HCT116 (cell line): ENCODE measurements around the gene CYP17A1. TPM values are rescaled to one million over a fixed set of nuclear protein-coding genes. Genes with fewer than 3 reads are reported as not detected.

Source experiments
- ATAC-seq: fragments of 200-7000 bp; cut with Tn5 transposase; 2 replicates; pipeline ENCODE4 v1.9.1; 2020; ENCODE audit warnings: mild to moderate bottlenecking, moderate library complexity
- BruUV-seq: library from RNA; stranded (reverse); fragments of 400-500 nt; replicated peaks from 2 replicates; lab custom pipeline; 2021; lab: Mats Ljungman, UMichigan
- CTCF ChIA-PET: fragments of 300-600 bp; sonication (Branson Sonifier 250); formaldehyde crosslinking; loops from one replicate; lab custom pipeline; 2021; ENCODE audit warnings: antibody characterized with exemption; lab: Charles Lee
- POLR2A ChIA-PET: fragments of 300-600, 350-600 bp; sonication (Branson Sonifier 250); formaldehyde crosslinking; loops from one replicate; lab custom pipeline; 2021; ENCODE audit warnings: antibody characterized with exemption; lab: Charles Lee
- RAD21 ChIA-PET, 2 experiments: fragments of 300-600 bp; sonication (Branson Sonifier 250); formaldehyde crosslinking; loops; one replicate each; lab custom pipeline; 2023; ENCODE audit warnings: low total read pairs in 2 of 2; ENCODE audit not compliant: uncharacterized antibody in 2 of 2, unreplicated experiment in 2 of 2, low non-redundant PET in 1 of 2; lab: Charles Lee
- DNase-seq: peaks from one replicate; pipeline ENCODE4 v3.0.0-alpha.2; 2010; ENCODE audit warnings: low read depth, low spot score
- H2AFZ ChIP-seq: fragments of 200-600 bp; shearing (Covaris generic), sonication (generic); 2 replicates; pipeline ENCODE4 v1.6.1; 2017; ENCODE audit warnings: low read depth, mixed run types, mixed read lengths, antibody characterized with exemption, low read length; ENCODE audit not compliant: poor library complexity, severe bottlenecking
- H3K27ac ChIP-seq: 2 replicates; pipeline ENCODE4 v1.5.1; 2012; ENCODE audit warnings: low read depth, low read length
- H3K27me3 ChIP-seq: fragments of 200-600 bp; sonication (generic); 2 replicates; pipeline ENCODE4 v1.6.1; 2016; ENCODE audit warnings: mixed run types, low read length, mixed read lengths; ENCODE audit not compliant: insufficient read depth
- H3K36me3 ChIP-seq, 2 experiments: fragments of 200-500 bp in 1 of 2; fragments of 200-600 bp in 1 of 2; sonication (Bioruptor generic) in 1 of 2; sonication (generic) in 1 of 2; 2 replicates each; pipeline versions ENCODE4 v1.5.1 to v1.6.1; 2014 to 2016; ENCODE audit warnings: low read length in 2 of 2, inconsistent platforms in 1 of 2, mixed read lengths in 1 of 2, mixed run types in 1 of 2; ENCODE audit not compliant: insufficient read depth in 2 of 2, control insufficient read depth in 1 of 2
- H3K4me1 ChIP-seq, 2 experiments: fragments of 200-600 bp in 1 of 2; sonication (generic) in 1 of 2; 2 replicates each; pipeline versions ENCODE4 v1.5.1 to v1.6.1; 2012 to 2017; ENCODE audit warnings: low read length in 2 of 2, inconsistent platforms in 1 of 2, mild to moderate bottlenecking in 1 of 2, mixed read lengths in 1 of 2, mixed run types in 1 of 2, moderate library complexity in 1 of 2; ENCODE audit not compliant: insufficient read depth in 2 of 2, control insufficient read depth in 1 of 2
- H3K4me2 ChIP-seq: fragments of 200-600 bp; sonication (generic); 2 replicates; pipeline ENCODE4 v1.6.1; 2017; ENCODE audit warnings: mixed run types, low read length, mixed read lengths
- H3K4me3 ChIP-seq, 2 experiments: fragments of 200-600 bp in 1 of 2; sonication (generic) in 1 of 2; replicated peaks in 1 of 2; 2 replicates each; pipeline ENCODE4 v1.5.1; 2011 to 2016; ENCODE audit warnings: low read length in 2 of 2, control low read depth in 1 of 2, low read depth in 1 of 2, mild to moderate bottlenecking in 1 of 2, mixed read lengths in 1 of 2, mixed run types in 1 of 2
- H3K79me2 ChIP-seq: fragments of 200-600 bp; sonication (generic); 2 replicates; pipeline ENCODE4 v1.6.1; 2017; ENCODE audit warnings: mild to moderate bottlenecking, mixed run types, low read length, moderate library complexity, mixed read lengths; ENCODE audit not compliant: insufficient read depth
- H3K9ac ChIP-seq: fragments of 200-600 bp; sonication (generic); 2 replicates; pipeline ENCODE4 v1.6.1; 2016; ENCODE audit warnings: low read length, mixed read lengths
- H3K9me2 ChIP-seq: fragments of 200-600 bp; sonication (generic), shearing (Covaris generic); 2 replicates; pipeline ENCODE4 v1.6.1; 2017; ENCODE audit warnings: mixed run types, mild to moderate bottlenecking, moderate library complexity; ENCODE audit not compliant: insufficient read depth
- H3K9me3 ChIP-seq, 2 experiments: fragments of 200-500 bp in 1 of 2; fragments of 200-600 bp in 1 of 2; sonication (Bioruptor generic) in 1 of 2; sonication (generic) in 1 of 2; 2 replicates each; pipeline ENCODE4 v1.6.1; 2014 to 2017; ENCODE audit warnings: low read length in 2 of 2, mixed read lengths in 2 of 2, inconsistent platforms in 1 of 2, low read depth in 1 of 2, mild to moderate bottlenecking in 1 of 2, mixed run types in 1 of 2, moderate library complexity in 1 of 2; ENCODE audit not compliant: control insufficient read depth in 1 of 2, insufficient read depth in 1 of 2
- H4K20me1 ChIP-seq: fragments of 200-600 bp; sonication (generic), shearing (Covaris generic); 2 replicates; pipeline ENCODE4 v1.6.1; 2017; ENCODE audit warnings: mixed run types, mild to moderate bottlenecking, moderate library complexity; ENCODE audit not compliant: insufficient read depth
- ATF3 ChIP-seq: IDR thresholded peaks from 2 replicates; pipeline ENCODE4 v1.6.1; 2012
- CBX3 ChIP-seq: IDR thresholded peaks from 2 replicates; pipeline ENCODE4 v1.6.1; 2012; ENCODE audit warnings: low read depth
- CTCF ChIP-seq, 3 experiments: fragments of 200-600 bp in 1 of 3; sonication (generic) in 1 of 3; IDR thresholded peaks in 2 of 3; conservative IDR thresholded peaks in 1 of 3; 2 replicates each; pipeline ENCODE4 v1.5.1; 2012 to 2017; ENCODE audit warnings: low read depth in 2 of 3, low read length in 2 of 3, antibody characterized with exemption in 1 of 3, borderline replicate concordance in 1 of 3, control low read depth in 1 of 3, mild to moderate bottlenecking in 1 of 3, mixed read lengths in 1 of 3, mixed run types in 1 of 3, moderate library complexity in 1 of 3; ENCODE audit not compliant: insufficient read depth in 1 of 3
- ELF1 ChIP-seq: IDR thresholded peaks from 2 replicates; pipeline ENCODE4 v1.6.1; 2012; ENCODE audit warnings: low read depth, borderline replicate concordance
- MAX ChIP-seq: IDR thresholded peaks from 2 replicates; pipeline ENCODE4 v1.6.1; 2012
- POLR2A ChIP-seq: IDR thresholded peaks from 2 replicates; pipeline ENCODE4 v1.7.0; 2011; ENCODE audit warnings: borderline replicate concordance; ENCODE audit not compliant: insufficient read depth, insufficient read length; ENCODE audit errors: extremely low read depth
- RAD21 ChIP-seq: IDR thresholded peaks from 2 replicates; pipeline ENCODE4 v1.6.1; 2012; ENCODE audit warnings: low read depth, mild to moderate bottlenecking
- YY1 ChIP-seq: IDR thresholded peaks from 2 replicates; pipeline ENCODE4 v1.6.1; 2011; ENCODE audit warnings: low read length, low read depth, moderate library complexity, mild to moderate bottlenecking; ENCODE audit not compliant: insufficient replicate concordance; ENCODE audit errors: extremely low read depth
- ZBTB33 ChIP-seq: IDR thresholded peaks from 2 replicates; pipeline ENCODE4 v1.6.1; 2011; ENCODE audit warnings: mild to moderate bottlenecking, low read length, moderate library complexity; ENCODE audit not compliant: insufficient replicate concordance; ENCODE audit errors: extremely low read depth
- intact Hi-C: fragments of 100-400 bp; cut with micrococcal nuclease; formaldehyde crosslinking; loops from 2 replicates; pipeline ENCODE4 v1.10.0; 2022
- total RNA-seq: library from RNA; stranded (reverse); gene quantifications from one replicate; pipeline ENCODE4 v1.2.1, GENCODE V29; 2021; ENCODE audit not compliant: unreplicated experiment

Gene CYP17A1
- total RNA-seq, 1 experiment from 2014 or later, result 4.0 TPM

- H3K9me3 ChIP-seq, result no peaks in the 10 kb centered on the region
- H3K4me1 ChIP-seq, result no peaks in the 10 kb centered on the region
- no peaks in the 10 kb centered on the region for H3K79me2 ChIP-seq
- ChIA-PET POLR2A (no interaction called here), RAD21 (no interaction called here), CTCF (interaction anchor here (2.3 kb wide), 1 partner anchor 25 kb away, joined by 8 read pairs; no protein-coding TSS in a partner anchor)
- H3K36me3 ChIP-seq, result no peaks in the 10 kb centered on the region
- no peak overlapping the region for H3K27ac ChIP-seq
- no peak overlapping the region for H3K4me3 ChIP-seq
- no TSS peak for BruUV-seq
- no peak overlapping the region for H3K9ac ChIP-seq
- H3K27me3 ChIP-seq, result no peaks in the 10 kb centered on the region
- H2AFZ ChIP-seq, result no peak overlapping the region
- no peaks in the 10 kb centered on the region for H3K9me2 ChIP-seq
- no peak for TF ChIP-seq ATF3
- TF ChIP-seq RAD21, result no peak
- TF ChIP-seq ELF1, result no peak
- TF ChIP-seq ZBTB33, result no peak
- no peak for TF ChIP-seq CBX3
- no peak for TF ChIP-seq MAX
- no peak for TF ChIP-seq CTCF (IDR thresholded peaks at IDR 0.05 in 2 of 3, conservative IDR thresholded peaks at IDR 0.05 in 1 of 3; ENCODE audit: borderline replicate concordance in 1 of 3, insufficient read depth in 1 of 3, low read depth in 2 of 3, low read length in 2 of 3)
- no peak for TF ChIP-seq POLR2A
- TF ChIP-seq YY1, result no peak
- ATAC-seq (no peak), DNase-seq (no peak)
- no peak overlapping the region for H3K4me2 ChIP-seq
- intact Hi-C loops, result no loop called here
- no peaks in the 10 kb centered on the region for H4K20me1 ChIP-seq
These were observed 39.5 kb upstream of the CYP17A1 start for GRCh38 chr10:102876747-102877153.
